ENCODE results near the gene CXCL3. TPM values are rescaled to one million over a fixed set of nuclear protein-coding genes. Genes with fewer than 3 reads are reported as not detected.
"Not testable (repeated sequence)": the region's sequence is repeated elsewhere in the genome, so short reads cannot be mapped to it uniquely, and the experiment has no call there.

Gene CXCL3
- total RNA-seq, 4 donors from 2014 or later = 1.0 TPM; not detected in 3

DNA sequence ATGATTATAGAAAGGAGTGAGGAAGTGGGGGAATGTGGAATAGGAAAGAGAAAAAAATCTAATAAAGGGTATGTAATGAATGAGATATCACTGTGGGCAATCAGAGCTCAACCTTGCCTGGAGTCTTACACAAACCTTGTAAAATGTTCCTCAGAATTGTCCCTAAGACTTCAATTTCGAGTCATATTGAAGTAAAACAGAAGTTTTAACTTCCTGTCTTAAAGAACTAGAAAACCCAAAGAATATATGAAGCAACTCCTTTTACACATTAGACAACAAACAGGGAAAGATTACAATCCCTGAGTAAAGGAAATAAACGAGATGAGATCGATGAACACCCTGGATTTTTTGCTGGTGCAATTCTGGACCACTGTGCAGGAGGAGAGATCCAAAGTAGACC lies 42.5 kb upstream of the CXCL3 start:
- DNase-seq (ENCODE audit: low spot score in 2 of 2) = no peak
- Histone ChIP-seq H3K9me3 (no peaks in the 10 kb centered on the region), H3K4me3 (no peak overlapping the region), H3K27me3 (no peaks in the 10 kb centered on the region), H3K27ac (no peak overlapping the region), H3K4me1 (no peaks in the 10 kb centered on the region), H3K36me3 (no peaks in the 10 kb centered on the region)
- TF ChIP-seq POLR2AphosphoS5 (IDR thresholded peaks at IDR 0.05) = no peak
- TF ChIP-seq, protein P1, sequence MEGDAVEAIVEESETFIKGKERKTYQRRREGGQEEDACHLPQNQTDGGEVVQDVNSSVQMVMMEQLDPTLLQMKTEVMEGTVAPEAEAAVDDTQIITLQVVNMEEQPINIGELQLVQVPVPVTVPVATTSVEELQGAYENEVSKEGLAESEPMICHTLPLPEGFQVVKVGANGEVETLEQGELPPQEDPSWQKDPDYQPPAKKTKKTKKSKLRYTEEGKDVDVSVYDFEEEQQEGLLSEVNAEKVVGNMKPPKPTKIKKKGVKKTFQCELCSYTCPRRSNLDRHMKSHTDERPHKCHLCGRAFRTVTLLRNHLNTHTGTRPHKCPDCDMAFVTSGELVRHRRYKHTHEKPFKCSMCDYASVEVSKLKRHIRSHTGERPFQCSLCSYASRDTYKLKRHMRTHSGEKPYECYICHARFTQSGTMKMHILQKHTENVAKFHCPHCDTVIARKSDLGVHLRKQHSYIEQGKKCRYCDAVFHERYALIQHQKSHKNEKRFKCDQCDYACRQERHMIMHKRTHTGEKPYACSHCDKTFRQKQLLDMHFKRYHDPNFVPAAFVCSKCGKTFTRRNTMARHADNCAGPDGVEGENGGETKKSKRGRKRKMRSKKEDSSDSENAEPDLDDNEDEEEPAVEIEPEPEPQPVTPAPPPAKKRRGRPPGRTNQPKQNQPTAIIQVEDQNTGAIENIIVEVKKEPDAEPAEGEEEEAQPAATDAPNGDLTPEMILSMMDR (IDR thresholded peaks at IDR 0.05) = no peak
- TF ChIP-seq POLR2A (IDR thresholded peaks at IDR 0.05) = no peak
- no peak for TF ChIP-seq EP300 (IDR thresholded peaks at IDR 0.05)
- 79% methylated on average over 3 of the region's 3 CpGs for WGBS

DNA sequence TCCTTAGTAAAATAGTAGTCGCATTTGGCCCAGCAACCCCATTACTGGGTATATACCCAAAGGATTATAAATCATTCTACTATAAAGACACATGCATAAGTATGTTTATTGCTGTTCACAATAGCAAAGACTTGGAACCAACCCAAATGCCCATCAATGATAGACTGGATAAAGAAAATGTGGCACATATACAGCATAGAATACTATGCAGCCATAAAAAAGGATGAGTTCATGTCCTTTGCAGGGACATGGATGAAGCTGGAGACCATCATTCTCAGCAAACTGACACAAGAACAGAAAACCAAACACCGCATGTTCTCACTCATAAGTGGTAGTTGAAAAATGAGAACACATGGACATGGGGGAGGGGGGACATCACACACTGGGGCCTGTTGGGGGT lies 41.9 kb upstream of the CXCL3 start:
- H3K27ac ChIP-seq; DNase-seq (ENCODE audit: low spot score in 2 of 2); H3K27me3 ChIP-seq; H3K4me3 ChIP-seq; H3K4me1 ChIP-seq; H3K36me3 ChIP-seq; H3K9me3 ChIP-seq: not testable (repeated sequence)
- WGBS = 88% methylated on average over 2 of the region's 2 CpGs

DNA sequence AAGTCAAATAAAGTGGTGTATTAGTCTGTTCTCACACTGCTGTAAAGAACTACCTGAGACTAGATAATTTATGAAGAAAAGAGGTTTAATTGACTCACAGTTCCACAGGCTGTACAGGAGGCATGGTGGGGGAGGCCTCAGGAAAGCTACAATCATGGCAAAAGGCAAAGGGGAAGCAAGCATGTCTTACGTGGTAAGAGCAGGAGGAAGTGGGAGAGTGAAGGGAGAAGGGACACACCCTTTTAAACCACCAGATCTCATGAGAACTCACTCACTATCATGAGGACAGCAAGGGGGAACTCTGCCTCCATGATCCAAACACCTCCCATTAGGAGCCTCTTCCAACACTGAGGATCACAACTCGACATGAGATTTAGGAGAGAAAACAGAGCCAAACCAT lies 40.5 kb upstream of the CXCL3 start:
- H3K4me1 ChIP-seq; H3K27ac ChIP-seq; H3K36me3 ChIP-seq; H3K4me3 ChIP-seq; DNase-seq (ENCODE audit: low spot score in 2 of 2); H3K27me3 ChIP-seq; H3K9me3 ChIP-seq: not testable (repeated sequence)
- 59% methylated on average over 2 of the region's 2 CpGs for WGBS

DNA sequence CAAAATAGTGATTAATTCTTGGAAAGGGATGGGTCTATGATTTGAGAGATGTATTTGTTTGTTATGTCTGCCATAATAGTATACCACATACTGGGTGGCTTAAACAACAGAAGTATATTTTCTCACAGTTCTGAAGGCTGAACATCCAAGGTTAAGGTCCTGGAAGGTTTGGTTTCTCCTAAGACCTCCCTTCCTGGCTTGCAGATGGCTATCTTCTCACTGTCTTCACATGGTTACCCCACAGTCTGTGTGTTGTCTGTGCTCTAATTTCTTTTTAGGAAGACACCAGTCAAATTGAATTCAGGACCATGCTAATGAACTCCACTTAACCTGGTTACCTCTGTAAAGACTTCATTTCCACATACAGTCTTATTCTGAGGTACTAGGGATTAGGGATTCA lies 34.9 kb upstream of the CXCL3 start:
- H3K4me3 ChIP-seq = no peak overlapping the region
- no peaks in the 10 kb centered on the region for H3K9me3 ChIP-seq
- H3K27ac ChIP-seq = no peak overlapping the region
- H3K4me1 ChIP-seq = no peaks in the 10 kb centered on the region
- no peaks in the 10 kb centered on the region for H3K27me3 ChIP-seq
- H3K36me3 ChIP-seq = no peaks in the 10 kb centered on the region
- TF ChIP-seq POLR2A (IDR thresholded peaks at IDR 0.05) = no peak
- TF ChIP-seq EP300 (IDR thresholded peaks at IDR 0.05) = no peak
- TF ChIP-seq POLR2AphosphoS5 (IDR thresholded peaks at IDR 0.05) = no peak
- TF ChIP-seq, protein P1 (IDR thresholded peaks at IDR 0.05) = no peak
- DNase-seq (ENCODE audit: low spot score in 2 of 2) = no peak

DNA sequence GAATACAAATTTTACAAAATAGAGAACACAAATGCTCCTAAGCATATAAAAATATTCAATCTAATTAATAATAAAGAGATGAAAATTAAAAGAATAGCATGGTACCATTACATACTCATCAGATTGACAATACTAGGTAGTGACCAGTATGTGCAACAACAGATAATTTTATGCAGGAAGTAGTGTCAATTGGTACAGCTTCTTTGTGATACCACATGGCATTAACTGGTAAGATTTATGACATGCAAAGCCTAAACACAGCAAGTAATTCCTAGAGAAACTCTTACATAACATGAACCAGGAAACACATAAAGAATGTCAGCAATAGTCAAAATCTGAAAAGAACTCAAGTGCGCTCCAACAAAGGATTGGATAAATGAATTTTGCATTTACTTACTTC lies 34.2 kb upstream of the CXCL3 start:
- Histone ChIP-seq H3K27ac (no peak overlapping the region), H3K36me3 (no peaks in the 10 kb centered on the region), H3K27me3 (no peaks in the 10 kb centered on the region), H3K4me3 (no peak overlapping the region), H3K4me1 (no peaks in the 10 kb centered on the region), H3K9me3 (no peaks in the 10 kb centered on the region)
- WGBS = 74% methylated on average over 1 of the region's 1 CpG
- TF ChIP-seq EP300 (IDR thresholded peaks at IDR 0.05) (no peak), POLR2A (IDR thresholded peaks at IDR 0.05) (no peak), POLR2AphosphoS5 (IDR thresholded peaks at IDR 0.05) (no peak)
- TF ChIP-seq, protein P1 (IDR thresholded peaks at IDR 0.05) = no peak
- DNase-seq (ENCODE audit: low spot score in 2 of 2) = no peak

DNA sequence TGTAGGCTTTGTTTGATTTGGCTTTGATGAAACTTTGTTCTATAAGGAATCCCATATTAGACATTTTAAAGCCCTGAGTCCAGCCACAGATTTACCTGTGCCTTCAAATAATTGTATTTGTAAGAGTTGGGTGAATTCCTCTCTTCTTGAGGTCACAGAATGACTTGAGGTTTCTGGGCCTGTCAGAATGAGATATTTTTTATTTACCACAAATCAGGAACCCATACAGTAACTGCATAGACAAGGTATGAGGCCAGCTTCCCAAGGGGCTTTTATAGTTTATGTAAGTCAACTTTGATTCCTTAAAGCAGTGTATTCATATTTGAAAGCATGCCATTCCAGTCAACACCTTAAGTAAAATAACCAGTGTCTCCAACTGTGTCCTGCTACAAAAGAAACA lies 29.1 kb upstream of the CXCL3 start:
- no peaks in the 10 kb centered on the region for H3K4me1 ChIP-seq
- TF ChIP-seq POLR2AphosphoS5 (IDR thresholded peaks at IDR 0.05) = no peak
- TF ChIP-seq, protein P1 (IDR thresholded peaks at IDR 0.05) = no peak
- TF ChIP-seq EP300 (IDR thresholded peaks at IDR 0.05) = no peak
- no peak for TF ChIP-seq POLR2A (IDR thresholded peaks at IDR 0.05)
- H3K27me3 ChIP-seq = no peaks in the 10 kb centered on the region
- no peak overlapping the region for H3K27ac ChIP-seq
- H3K36me3 ChIP-seq = no peaks in the 10 kb centered on the region
- no peak overlapping the region for H3K4me3 ChIP-seq
- DNase-seq (ENCODE audit: low spot score in 2 of 2) = no peak
- no peaks in the 10 kb centered on the region for H3K9me3 ChIP-seq
